ENCODE measurements around the gene FAU.

DNA sequence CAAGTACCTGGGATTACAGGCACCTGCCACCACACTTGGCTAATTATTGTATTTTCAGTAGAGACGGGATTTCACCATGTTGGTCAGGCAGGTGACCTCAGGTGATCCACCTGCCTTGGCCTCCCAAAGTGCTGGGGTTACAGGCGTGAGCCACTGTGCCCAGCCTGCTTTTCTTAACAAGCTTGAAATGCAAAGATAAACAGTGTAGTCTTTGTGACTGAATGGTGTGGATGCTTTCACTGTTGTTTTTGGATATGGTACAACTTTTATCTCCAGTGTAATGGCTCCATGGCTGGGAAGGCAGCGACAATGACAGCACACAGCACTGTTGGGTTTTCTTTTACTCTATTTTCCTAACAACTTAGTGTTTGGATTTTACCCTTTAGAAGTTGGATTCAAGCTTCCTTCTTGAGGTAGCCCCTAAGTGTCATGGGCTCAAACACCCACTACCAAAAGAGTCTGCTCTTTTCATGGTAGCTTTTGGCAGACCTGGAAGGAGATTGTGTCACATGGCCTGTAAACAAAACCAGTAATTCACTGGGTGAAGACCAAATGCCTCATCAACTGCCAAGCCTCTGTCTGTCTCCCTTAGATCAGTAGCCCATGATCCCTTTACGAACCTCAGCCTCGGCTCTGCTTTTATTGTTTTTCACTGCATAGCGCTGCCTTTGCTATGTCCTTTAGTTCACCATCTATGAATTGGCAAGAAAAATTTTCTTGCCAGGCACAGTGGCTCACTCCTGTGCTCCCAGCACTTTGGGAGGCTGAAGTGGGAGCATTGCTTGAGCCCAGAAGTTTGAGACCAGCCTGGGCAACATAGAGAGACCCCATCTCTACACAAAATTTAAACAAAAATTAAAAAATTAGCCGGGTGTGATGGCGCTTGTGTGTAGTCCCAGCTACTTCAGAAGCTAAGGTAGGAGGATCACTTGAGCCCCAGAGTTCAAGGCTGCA is 19.5 kb downstream of the FAU start:
- TF ChIP-seq, protein P1, sequence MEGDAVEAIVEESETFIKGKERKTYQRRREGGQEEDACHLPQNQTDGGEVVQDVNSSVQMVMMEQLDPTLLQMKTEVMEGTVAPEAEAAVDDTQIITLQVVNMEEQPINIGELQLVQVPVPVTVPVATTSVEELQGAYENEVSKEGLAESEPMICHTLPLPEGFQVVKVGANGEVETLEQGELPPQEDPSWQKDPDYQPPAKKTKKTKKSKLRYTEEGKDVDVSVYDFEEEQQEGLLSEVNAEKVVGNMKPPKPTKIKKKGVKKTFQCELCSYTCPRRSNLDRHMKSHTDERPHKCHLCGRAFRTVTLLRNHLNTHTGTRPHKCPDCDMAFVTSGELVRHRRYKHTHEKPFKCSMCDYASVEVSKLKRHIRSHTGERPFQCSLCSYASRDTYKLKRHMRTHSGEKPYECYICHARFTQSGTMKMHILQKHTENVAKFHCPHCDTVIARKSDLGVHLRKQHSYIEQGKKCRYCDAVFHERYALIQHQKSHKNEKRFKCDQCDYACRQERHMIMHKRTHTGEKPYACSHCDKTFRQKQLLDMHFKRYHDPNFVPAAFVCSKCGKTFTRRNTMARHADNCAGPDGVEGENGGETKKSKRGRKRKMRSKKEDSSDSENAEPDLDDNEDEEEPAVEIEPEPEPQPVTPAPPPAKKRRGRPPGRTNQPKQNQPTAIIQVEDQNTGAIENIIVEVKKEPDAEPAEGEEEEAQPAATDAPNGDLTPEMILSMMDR (IDR thresholded peaks at IDR 0.05) = no peak
- no peak for TF ChIP-seq POLR2A (IDR thresholded peaks at IDR 0.05)

Measured in uterus (tissue), 2 donors.